HG03095 (cell line): ENCODE data around the gene SMYD3.
A peak's percentile ranks its signal among the peaks of the same experiment; 100 is the strongest.

Source experiments
- ATAC-seq: cut with Tn5 transposase; IDR thresholded peaks from one replicate; pipeline ENCODE4 v1.9.1; 2021; ENCODE audit warnings: moderate library complexity; ENCODE audit not compliant: unreplicated experiment

SMYD3 gene

GRCh38 chr1:246001142-246001836 lies 505.8 kb downstream of the SMYD3 start:
- no peak for ATAC-seq

DNA sequence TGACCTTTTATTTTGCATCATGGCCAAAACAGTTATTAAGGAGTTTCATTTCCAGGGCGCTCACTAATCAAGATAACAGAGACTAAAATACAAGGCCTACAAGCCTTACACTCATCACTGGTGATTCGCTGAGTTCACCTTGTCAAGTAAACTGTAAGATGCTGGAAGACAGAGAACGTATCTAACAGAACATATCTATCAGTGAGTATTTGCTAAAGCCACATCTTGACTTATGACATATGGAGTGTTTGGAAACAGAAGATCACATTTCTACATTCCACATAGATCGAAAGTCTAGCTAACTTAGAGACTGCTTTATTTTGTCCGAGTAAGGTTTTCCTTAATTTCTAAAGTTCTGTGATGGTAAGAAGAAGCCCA lies 506.5 kb downstream of the SMYD3 start:
- no peak for ATAC-seq

- ATAC-seq: peak; percentile 70
Measured at GRCh38 chr1:245999697-246000637, 507.1 kb downstream of the SMYD3 start.

DNA sequence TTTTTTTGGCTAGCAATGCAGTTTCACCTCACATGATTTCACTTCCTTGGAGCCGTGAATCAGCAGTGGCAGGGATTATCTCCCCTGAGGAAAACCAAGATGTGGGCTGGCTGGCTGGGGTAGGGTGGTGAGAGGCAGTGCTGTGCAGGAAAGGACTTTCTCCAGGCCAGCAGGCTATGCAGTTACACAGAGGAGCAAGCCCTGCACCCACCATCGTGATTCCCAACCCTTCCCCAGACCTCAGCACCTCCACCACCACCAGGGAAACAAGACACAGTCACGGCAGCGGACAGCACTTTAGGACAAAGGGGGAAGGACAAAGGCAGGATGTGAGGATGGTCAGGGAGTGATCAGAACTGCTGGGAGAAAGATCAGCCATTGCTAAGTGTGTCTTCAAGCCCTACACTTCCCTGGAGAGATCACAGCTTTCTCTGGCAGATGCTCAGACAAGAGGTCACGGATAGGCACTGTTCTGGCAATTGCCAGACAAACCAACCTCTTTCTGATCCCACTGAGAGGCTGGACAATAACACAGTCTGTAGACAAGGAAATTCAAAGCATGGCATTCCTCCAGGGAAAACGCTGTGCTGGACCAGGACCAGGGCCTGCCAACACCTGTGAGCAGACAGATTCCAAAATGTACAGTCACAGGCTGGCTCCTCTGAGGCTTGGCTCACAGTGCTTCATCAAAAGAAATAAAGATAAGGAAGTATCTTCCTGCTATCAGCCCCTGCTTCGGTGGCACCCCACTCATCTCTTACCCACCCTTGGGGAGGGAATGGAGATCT lies 509.4 kb downstream of the SMYD3 start:
- no peak for ATAC-seq

DNA sequence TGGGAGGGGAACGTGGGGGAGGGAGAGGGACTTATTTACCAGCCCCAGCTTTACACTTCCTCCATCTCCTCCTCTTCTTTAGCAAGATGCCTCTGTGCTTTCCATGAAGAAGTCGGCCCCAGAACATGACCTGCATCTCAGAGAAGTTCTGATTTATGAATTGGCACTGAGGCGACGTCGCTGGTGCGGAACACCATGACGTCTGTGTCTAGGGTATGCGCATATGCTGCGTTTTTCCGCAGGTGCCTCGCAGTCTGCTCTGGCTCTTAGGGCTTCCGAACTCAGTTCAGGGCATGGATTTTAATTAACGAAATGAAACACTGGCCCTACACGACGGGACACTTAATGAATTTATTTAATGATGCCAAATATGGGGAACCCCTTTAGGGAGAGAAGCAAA lies 510.3 kb downstream of the SMYD3 start:
- no peak for ATAC-seq

DNA sequence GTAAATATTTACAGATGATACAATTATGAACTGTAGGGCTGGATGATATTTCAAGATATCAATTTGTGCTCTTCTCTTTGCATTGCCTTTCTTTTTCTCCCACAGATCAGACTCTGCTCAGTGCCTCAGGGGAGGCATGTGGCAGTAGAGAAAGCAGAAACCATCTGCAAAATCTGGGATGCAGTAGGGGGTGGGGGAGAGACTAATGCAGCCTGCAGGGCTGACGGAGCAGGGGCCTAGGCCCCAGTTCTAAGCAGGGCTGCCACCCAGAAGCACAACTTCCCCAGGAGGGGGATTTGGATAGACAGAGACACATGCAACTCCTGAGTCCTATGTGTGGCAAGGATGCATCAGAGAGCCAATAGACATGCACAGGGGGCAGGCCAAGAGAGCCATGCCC lies 511.6 kb downstream of the SMYD3 start:
- no peak for ATAC-seq

DNA sequence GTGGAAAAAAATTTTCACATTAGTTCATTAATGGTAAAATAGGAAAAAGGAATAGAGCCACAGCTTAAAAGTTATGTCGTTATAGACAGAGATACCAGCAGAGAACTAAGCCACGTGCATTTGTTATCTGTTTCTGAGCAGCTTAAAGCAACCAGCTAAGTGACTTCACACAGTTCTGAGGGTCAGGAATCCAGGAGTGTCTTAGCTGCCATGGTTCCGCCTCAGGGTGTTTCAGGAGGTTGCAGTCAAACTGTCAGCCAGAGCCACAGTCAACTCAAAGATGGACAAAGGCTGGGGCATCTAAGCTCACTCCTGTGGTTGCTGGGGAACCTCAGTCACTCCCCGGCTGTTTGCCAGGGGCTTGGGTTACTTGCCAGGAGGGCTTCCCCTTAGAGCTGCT lies 515.8 kb downstream of the SMYD3 start:
- ATAC-seq: no peak

DNA sequence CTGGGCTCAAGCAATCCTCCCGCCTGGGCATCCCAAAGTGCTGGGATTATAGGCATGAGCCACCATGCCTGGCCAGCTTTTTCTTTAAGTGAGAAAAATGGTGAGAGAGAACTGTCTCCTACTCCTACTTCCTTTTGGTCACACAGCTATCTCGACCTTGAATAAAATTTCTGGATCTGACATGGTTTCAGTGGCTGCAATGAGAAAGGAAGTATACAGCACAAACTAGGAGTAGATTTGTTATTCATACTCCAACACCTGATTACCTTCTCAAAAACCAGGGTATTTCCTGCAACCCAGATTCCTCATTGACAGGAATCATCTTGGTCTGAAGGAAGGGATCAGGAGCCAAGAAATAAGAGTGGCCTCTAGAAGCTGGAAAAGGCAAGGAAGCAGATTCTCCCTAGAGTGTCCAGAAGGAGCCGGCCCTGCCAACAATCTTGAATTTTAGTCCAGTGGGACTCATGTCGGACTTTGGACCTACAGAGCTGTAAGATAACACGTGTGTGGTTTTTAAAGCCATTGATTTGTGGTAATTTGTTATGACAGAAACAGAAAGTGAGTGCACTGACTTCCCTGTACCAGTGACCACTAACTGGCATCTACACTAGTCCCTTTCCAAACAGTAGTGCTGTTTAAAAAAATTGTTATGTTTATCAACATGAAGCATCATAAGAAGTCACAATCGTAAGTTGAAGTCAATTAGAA lies 516.6 kb downstream of the SMYD3 start:
- ATAC-seq: no peak

GRCh38 chr1:245988393-245989078 lies 518.5 kb downstream of the SMYD3 start:
- no peak for ATAC-seq

GRCh38 chr1:245987997-245988392 lies 519.1 kb downstream of the SMYD3 start:
- no peak for ATAC-seq

DNA sequence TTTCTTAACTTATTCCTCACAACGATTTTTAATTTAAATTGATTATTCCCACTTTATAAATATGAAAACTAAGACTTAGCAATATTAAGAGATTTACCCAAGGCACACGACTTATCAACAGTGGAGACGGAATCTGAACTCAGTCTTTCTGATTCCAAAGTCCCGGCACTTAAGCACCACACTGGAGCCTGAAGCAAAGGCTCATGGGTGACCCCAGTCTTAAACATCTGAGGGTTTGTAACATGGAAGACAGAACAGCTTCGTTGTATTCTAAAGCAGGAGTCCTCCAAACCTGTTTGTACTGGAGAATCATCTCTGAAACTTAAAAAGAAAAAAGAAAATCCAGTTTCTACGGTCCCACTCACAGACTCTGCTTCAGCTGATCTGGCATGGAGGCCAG lies 519.5 kb downstream of the SMYD3 start:
- no peak for ATAC-seq

- no peak for ATAC-seq
Measured at GRCh38 chr1:245987219-245987545, 519.9 kb downstream of the SMYD3 start.

DNA sequence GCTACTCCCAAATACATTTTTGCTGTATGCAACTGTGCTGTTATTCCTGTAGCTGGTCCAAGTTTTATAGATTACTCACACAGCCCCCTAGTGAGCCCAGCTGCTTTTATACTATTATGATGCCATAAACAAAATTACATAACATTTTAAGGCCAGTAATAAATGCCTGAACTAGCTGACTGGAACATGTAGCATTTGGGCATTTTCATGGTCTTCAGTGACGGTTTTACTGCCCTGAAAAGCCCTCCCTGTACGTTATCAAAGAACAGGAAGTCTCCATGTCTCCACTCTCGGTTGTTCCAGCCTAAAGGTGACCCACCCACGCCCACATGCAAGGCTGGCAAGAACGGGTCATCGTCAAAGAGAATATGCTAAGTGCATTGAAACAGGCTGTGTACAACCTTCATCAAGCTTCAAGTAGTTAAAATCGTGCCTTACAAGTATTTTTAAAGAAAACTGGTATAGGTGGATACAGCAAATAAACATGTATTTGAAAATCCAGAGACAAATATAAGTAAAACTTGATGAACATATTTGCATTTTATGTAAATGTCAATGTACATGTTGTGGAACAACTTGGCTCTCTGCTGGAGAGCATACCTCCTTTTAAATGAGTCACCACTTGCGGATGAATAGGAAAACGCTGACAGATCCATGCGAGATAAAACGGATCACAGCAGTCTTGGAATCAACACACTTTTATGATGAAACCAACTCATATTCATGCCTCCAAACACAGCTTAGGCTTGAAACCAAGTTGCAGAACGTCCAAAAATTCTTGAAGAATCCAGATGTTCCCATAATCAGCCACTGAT lies 520.5 kb downstream of the SMYD3 start:
- ATAC-seq: no peak

DNA sequence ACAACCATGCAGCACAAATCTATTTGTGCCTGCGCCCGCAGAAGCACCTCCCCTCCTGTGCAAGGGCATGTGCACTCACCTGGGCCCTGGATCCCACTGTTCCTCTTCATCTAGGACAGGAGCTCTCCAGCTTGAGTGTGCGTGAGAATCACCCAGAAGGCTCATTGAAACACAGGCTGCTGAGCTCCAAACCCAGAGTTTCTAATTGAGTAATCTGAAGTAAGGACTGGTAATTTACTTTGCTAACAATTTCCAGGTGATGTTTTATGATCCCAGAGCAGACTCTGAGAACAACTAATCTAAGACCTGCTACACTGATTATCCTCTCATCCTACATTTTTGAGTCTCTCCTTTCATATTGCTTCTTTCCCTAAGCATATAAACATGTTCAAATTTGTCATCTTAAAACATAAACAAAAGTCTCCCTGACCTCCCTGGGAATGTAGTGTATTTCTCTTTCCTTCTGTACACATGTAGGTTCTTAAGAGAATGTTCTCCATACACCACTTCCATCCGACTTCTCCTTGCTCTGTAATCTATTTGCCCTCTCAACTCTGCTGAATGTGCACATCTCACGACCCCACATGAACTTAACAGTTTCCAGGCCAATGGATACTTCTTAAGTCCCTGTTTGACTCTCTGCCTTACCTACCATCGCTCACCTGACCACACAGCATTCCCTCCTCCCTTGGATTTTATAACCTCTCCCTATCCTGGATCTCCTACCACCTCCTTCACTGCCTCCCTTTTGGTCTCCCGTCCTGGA lies 522.5 kb downstream of the SMYD3 start:
- ATAC-seq: peak; percentile 57

GRCh38 chr1:245983294-245983967 lies 523.6 kb downstream of the SMYD3 start:
- no peak for ATAC-seq

DNA sequence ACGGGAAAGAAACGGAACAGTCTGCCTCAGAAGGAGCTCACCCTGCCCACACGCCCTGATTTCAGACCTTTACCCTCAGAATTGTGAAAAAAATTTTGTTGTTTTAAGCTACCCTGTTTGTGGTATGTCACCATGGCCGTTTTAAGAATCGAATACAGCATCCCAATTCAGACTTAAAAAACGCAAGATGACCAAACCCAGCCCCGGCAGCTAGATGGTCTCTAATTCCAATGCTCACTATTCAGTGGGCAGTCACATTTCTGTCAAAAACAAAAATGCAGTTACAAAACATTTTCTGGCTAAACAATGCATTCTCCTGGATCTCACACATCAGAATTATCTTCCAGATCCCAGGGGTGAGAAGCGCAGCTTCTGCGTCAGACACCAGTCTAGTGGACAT lies 527.5 kb downstream of the SMYD3 start:
- ATAC-seq: no peak

GRCh38 chr1:245978915-245979314 lies 528.2 kb downstream of the SMYD3 start:
- no peak for ATAC-seq

- ATAC-seq: no peak
Measured at GRCh38 chr1:245972476-245972875, 534.6 kb downstream of the SMYD3 start.
